HEK293T (cell line): Measurements from ENCODE around the gene TCF12.

ENCODE experiments used
- ARNT ChIP-seq: fragments of 450-650 bp; IDR thresholded peaks from 2 replicates; pipeline ENCODE4 v1.6.1; 2017; ENCODE audit warnings: mild to moderate bottlenecking
- ELF4 ChIP-seq: fragments of 450-650 bp; IDR thresholded peaks from 2 replicates; pipeline ENCODE4 v1.6.1; 2017; ENCODE audit warnings: antibody characterized with exemption
- FOXA1 ChIP-seq: fragments of 450-650 bp; IDR thresholded peaks from 2 replicates; pipeline ENCODE4 v1.6.1; 2016; ENCODE audit warnings: mild to moderate bottlenecking
- FOXK2 ChIP-seq: fragments of 450-650 bp; IDR thresholded peaks from 2 replicates; pipeline ENCODE4 v1.6.1; 2016; ENCODE audit warnings: mild to moderate bottlenecking
- FOXM1 ChIP-seq: fragments of 450-650 bp; IDR thresholded peaks from 2 replicates; pipeline ENCODE4 v1.6.1; 2017; ENCODE audit warnings: mild to moderate bottlenecking, borderline replicate concordance
- HDGF ChIP-seq: fragments of 450-650 bp; IDR thresholded peaks from 2 replicates; pipeline ENCODE4 v1.6.1; 2017; ENCODE audit warnings: antibody characterized with exemption, borderline replicate concordance
- NFRKB ChIP-seq: fragments of 450-650 bp; IDR thresholded peaks from 2 replicates; pipeline ENCODE4 v1.6.1; 2016; ENCODE audit warnings: mild to moderate bottlenecking, moderate library complexity
- PKNOX1 ChIP-seq: fragments of 450-650 bp; IDR thresholded peaks from 2 replicates; pipeline ENCODE4 v1.6.1; 2016
- SP1 ChIP-seq: fragments of 450-650 bp; IDR thresholded peaks from 2 replicates; pipeline ENCODE4 v1.6.1; 2017
- SUZ12 ChIP-seq: fragments of 450-650 bp; IDR thresholded peaks from 2 replicates; pipeline ENCODE4 v1.6.1; 2016; ENCODE audit warnings: mild to moderate bottlenecking
- TARDBP ChIP-seq: fragments of 450-650 bp; IDR thresholded peaks from 2 replicates; pipeline ENCODE4 v1.6.1; 2016
- ZNF384 ChIP-seq: fragments of 450-650 bp; IDR thresholded peaks from 2 replicates; pipeline ENCODE4 v1.6.1; 2016

DNA sequence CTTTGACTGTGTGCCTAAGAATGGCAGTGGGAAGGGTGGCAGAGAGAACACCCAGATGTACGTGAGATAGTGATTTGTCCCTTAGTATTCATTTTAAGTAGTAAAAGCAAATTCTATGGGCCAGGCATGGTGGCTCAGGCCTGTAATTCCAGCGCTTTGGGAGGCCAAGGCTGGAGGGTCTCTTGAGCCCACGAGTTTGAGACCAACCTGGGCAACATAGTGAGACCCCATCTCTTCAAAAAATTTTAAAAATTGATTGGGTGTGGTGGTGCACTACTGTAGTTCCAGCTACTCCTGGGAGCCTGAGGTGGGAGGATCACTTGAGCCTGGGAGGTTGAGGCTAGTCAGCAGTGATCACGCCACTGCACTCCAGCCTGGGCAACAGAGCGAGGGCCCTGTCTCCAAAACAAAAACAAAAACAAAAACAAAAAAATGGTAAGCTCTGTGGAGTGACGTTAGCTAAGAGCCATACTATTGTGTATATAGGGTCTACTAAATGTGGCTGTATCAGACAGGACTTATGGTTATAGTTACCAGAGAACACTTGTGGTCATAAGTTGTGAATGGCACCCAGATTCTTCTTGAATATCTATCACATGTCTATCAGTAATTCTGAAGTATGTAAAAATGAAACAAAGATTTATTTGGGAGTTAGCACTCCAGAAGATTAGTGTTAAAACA, 171.5 kb downstream of the TCF12 start:
- TF ChIP-seq SUZ12 (no peak), SP1 (no peak), FOXM1 (no peak), FOXA1 (no peak), ARNT (no peak), PKNOX1 (no peak), ELF4 (no peak), TARDBP (no peak), FOXK2 (no peak), HDGF (no peak), NFRKB (no peak), ZNF384 (no peak)
